Neural cell (in vitro differentiated cells): Measurements from ENCODE around the gene PLEKHH3.

Source experiments
- CTCF ChIP-seq: fragments of 450-650 bp; IDR thresholded peaks from 2 replicates; pipeline ENCODE4 v1.5.1; 2014; ENCODE audit warnings: antibody characterized with exemption, mild to moderate bottlenecking, moderate library complexity; ENCODE audit not compliant: poor library complexity, severe bottlenecking
- EZH2 ChIP-seq: fragments of 200-600, 300-800 bp; shearing (Covaris generic), sonication (generic); IDR thresholded peaks from 2 replicates; pipeline ENCODE4 v1.6.1; 2014; ENCODE audit warnings: antibody characterized with exemption, low read length, borderline replicate concordance, mild to moderate bottlenecking; ENCODE audit not compliant: insufficient read depth, poor library complexity, severe bottlenecking
- MXI1 ChIP-seq: fragments of 450-650 bp; conservative IDR thresholded peaks from 2 replicates; pipeline ENCODE4 v1.6.1; 2014; ENCODE audit warnings: antibody characterized with exemption, mild to moderate bottlenecking; ENCODE audit not compliant: poor library complexity, severe bottlenecking
- REST ChIP-seq: IDR thresholded peaks from 2 replicates; pipeline ENCODE4 v1.6.1; 2012; ENCODE audit warnings: borderline replicate concordance
- TAF1 ChIP-seq: IDR thresholded peaks from 2 replicates; pipeline ENCODE4 v1.6.1; 2012; ENCODE audit warnings: low read depth

GRCh38 chr17:42704490-42704836 is 27.7 kb upstream of the PLEKHH3 start:
- no peak for TF ChIP-seq MXI1
- no peak for TF ChIP-seq CTCF
- TF ChIP-seq EZH2 = no peak
- no peak for TF ChIP-seq TAF1
- no peak for TF ChIP-seq REST
